ENCODE measurements around the gene PEX13. TPM values are rescaled to one million over a fixed set of nuclear protein-coding genes. Genes with fewer than 3 reads are reported as not detected.

Gene PEX13
- total RNA-seq, 4 donors from 2014 or later: 18.6 to 28.7 (median 23.4) TPM

- no peak for TF ChIP-seq CTCF (IDR thresholded peaks at IDR 0.05; ENCODE audit: low read depth)
Measured at GRCh38 chr2:60977562-60977895, 40.0 kb upstream of the PEX13 start.

- TF ChIP-seq CTCF (IDR thresholded peaks at IDR 0.05; ENCODE audit: low read depth): no peak
Measured at GRCh38 chr2:60979231-60979630, 38.3 kb upstream of the PEX13 start.

- no peak for TF ChIP-seq CTCF (IDR thresholded peaks at IDR 0.05; ENCODE audit: low read depth)
Measured at GRCh38 chr2:60980071-60980815, 37.3 kb upstream of the PEX13 start.

GRCh38 chr2:60984720-60985119 lies 32.8 kb upstream of the PEX13 start:
- no peak for TF ChIP-seq CTCF (IDR thresholded peaks at IDR 0.05; ENCODE audit: low read depth)

- TF ChIP-seq CTCF (IDR thresholded peaks at IDR 0.05; ENCODE audit: low read depth): no peak
Measured at GRCh38 chr2:60987041-60987440, 30.5 kb upstream of the PEX13 start.

GRCh38 chr2:60989259-60989658 lies 28.3 kb upstream of the PEX13 start:
- no peak for TF ChIP-seq CTCF (IDR thresholded peaks at IDR 0.05; ENCODE audit: low read depth)

- TF ChIP-seq CTCF (IDR thresholded peaks at IDR 0.05; ENCODE audit: low read depth): no peak
Measured at GRCh38 chr2:60991644-60992043, 25.9 kb upstream of the PEX13 start.
